ENCODE measurements around the gene VPS52. TPM values are rescaled to one million over a fixed set of nuclear protein-coding genes. Genes with fewer than 3 reads are reported as not detected.
A peak's percentile ranks its signal among the peaks of the same experiment; 100 is the strongest.

The VPS52 gene
- total RNA-seq, 1 donor = 40.5 TPM

DNA sequence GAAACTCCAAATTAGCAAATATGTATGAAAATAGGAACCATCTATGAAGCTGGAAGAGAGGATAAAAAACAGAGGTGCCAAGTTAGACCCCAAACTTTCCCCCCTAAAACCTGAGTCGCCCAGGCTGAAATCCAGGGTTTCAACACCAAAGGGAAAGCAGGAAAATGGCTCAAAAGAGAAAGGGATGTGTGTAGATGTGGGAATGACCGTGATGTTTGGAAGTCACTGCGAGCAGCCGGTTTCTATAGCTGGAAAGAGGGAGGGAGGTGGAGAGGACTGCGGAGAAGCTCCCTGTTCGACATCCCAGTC is 58.9 kb downstream of the VPS52 start:
- TF ChIP-seq, protein P1, sequence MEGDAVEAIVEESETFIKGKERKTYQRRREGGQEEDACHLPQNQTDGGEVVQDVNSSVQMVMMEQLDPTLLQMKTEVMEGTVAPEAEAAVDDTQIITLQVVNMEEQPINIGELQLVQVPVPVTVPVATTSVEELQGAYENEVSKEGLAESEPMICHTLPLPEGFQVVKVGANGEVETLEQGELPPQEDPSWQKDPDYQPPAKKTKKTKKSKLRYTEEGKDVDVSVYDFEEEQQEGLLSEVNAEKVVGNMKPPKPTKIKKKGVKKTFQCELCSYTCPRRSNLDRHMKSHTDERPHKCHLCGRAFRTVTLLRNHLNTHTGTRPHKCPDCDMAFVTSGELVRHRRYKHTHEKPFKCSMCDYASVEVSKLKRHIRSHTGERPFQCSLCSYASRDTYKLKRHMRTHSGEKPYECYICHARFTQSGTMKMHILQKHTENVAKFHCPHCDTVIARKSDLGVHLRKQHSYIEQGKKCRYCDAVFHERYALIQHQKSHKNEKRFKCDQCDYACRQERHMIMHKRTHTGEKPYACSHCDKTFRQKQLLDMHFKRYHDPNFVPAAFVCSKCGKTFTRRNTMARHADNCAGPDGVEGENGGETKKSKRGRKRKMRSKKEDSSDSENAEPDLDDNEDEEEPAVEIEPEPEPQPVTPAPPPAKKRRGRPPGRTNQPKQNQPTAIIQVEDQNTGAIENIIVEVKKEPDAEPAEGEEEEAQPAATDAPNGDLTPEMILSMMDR (IDR thresholded peaks at IDR 0.05; ENCODE audit: insufficient read depth, low read length) = no peak
- DNase-seq (ENCODE audit: low read depth) = no peak
- H3K4me3 ChIP-seq (ENCODE audit: low read depth, low read length) = peak overlapping the region; percentile 69

DNA sequence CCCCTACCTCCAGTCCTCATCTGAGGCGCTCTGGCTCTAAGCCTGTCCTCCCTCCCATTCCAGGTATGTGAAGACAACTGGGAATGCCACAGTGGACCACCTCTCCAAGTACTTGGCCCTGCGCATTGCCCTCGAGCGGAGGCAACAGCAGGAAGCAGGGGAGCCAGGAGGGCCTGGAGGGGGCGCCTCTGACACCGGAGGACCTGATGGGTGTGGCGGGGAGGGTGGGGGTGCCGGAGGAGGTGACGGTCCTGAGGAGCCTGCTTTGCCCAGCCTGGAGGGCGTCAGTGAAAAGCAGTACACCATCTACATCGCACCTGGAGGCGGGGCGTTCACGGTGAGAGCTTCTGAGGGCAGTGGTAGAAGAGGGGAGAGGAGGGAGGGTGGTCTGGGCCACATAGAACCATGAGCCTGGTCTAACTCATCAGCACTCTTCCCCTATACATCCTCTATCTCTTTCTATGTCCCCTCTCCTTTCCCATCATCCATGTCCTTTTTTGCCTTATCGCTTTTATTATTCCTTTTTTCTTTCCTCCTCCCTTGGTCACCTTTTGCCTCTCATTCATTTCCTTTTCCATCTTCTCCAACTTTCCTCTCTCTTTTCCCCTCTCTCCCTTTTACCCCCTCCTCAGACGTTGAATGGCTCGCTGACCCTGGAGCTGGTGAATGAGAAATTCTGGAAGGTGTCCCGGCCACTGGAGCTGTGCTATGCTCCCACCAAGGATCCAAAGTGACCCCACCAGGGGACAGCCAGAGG is 59.8 kb downstream of the VPS52 start:
- TF ChIP-seq, protein P1 (IDR thresholded peaks at IDR 0.05; ENCODE audit: insufficient read depth, low read length) = no peak
- H3K4me3 ChIP-seq (ENCODE audit: low read depth, low read length) = no peak overlapping the region
- DNase-seq (ENCODE audit: low read depth) = no peak

GRCh38 chr6:33211136-33211535 is 60.5 kb downstream of the VPS52 start:
- TF ChIP-seq, protein P1 (IDR thresholded peaks at IDR 0.05; ENCODE audit: insufficient read depth, low read length) = no peak
- no peak for DNase-seq (ENCODE audit: low read depth)
- H3K4me3 ChIP-seq (ENCODE audit: low read depth, low read length) = no peak overlapping the region

DNA sequence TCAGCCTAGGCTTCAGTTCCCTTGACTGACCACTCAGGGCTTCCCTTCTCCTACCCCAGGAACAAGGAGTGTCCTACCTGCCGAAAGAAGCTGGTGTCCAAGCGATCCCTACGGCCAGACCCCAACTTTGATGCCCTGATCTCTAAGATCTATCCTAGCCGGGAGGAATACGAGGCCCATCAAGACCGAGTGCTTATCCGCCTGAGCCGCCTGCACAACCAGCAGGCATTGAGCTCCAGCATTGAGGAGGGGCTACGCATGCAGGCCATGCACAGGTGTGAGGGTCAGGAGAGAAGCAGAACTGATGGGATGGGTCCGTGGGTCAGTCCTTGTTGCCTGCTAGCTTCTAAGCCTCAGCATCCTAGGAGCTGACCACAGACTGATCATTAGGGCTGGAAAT is 61.8 kb downstream of the VPS52 start:
- no peak overlapping the region for H3K4me3 ChIP-seq (ENCODE audit: low read depth, low read length)
- DNase-seq (ENCODE audit: low read depth) = no peak
- TF ChIP-seq, protein P1 (IDR thresholded peaks at IDR 0.05; ENCODE audit: insufficient read depth, low read length) = no peak

DNA sequence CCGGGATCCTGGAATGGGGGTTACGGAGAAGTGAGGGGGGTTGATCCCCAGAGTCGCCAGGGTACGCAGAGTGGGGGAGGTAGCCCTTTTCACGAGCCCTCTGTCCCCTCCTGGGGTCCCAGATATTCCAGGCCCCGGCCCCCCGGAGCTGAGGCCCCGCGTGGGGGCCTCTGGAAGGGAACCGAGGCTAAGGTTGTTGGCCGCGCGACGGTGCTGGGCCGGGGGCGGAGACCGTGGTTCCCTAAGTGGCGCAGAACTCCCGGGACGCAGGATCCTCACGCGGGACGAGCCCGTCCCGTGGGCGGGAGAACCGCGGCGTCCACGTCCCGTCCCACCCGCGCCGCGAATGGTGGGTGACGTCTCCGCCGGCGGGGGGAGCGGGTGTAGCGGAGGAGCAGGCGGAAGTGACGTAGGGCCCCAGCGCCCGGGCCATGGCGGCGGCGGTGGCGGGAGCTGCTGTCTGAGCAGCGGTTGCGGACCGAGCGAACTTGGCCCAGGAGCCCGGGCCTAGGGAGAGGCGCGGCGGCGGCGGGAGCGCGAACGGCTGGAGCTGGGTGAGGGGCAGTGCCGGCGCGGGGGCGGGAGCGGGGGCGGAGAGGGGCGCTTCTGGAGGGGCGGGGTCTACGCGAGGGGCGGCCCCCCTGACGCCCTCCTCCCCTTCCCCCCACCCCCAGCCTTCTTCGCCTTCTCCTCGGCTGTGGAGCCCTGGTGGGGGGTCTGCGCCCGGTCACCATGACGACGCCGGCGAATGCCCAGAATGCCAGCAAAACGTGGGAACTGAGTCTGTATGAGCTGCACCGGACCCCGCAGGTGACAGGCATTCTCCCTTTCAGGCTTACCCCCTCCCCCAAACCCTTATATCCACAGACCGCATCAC is 63.3 kb downstream of the VPS52 start, which contains the start of gene RING1:
TSS of gene RING1 (plus strand) at position 410 of the 877 bp plus-strand sequence. CDS start at position 733, 323 bp downstream.
- DNase-seq (ENCODE audit: low read depth) = peak; percentile 65
- TF ChIP-seq, protein P1 (IDR thresholded peaks at IDR 0.05; ENCODE audit: insufficient read depth, low read length) = no peak
- H3K4me3 ChIP-seq (ENCODE audit: low read depth, low read length) = peak within 1 kb of the TSS; percentile 87

DNA sequence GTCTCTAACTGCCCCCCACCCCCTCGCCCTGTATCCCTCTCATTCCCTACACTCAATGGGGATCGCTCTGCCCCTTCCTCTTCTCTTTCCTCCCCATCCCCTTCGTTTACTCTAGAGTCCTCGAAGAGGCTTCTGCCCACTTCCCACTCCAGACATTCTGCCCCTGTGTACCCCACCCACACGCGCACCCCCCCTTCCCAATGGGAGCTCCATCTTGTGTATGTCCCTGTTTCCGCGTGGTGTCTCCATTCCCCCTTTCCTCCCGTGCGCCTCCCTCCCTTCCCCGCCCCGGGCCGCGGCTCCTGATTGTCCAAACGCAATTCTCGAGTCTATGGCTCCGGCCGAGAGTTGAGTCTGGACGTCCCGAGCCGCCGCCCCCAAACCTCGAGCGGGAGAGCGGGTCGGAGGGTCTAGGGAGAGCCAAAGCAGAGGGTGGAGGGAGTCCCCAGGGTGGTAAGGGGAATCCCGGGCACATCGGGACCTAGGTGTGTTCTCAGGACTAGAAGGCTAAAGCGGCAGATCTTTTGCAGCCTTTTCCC is 64.1 kb downstream of the VPS52 start:
- DNase-seq (ENCODE audit: low read depth) = peak; percentile 44
- TF ChIP-seq, protein P1 (IDR thresholded peaks at IDR 0.05; ENCODE audit: insufficient read depth, low read length) = no peak
- peak overlapping the region; percentile 87 for H3K4me3 ChIP-seq (ENCODE audit: low read depth, low read length)
